NCI-H1417 (cell line): ENCODE measurements around the gene TPRKB.
A peak's percentile ranks its signal among the peaks of the same experiment; 100 is the strongest.
"Not testable (repeated sequence)": the region's sequence is repeated elsewhere in the genome, so short reads cannot be mapped to it uniquely, and the experiment has no call there.

Source experiments
- DNase-seq, 3 experiments: peaks; one replicate each; lab custom pipeline; 2025; lab: John Stamatoyannopoulos, UW

TPRKB gene

DNA sequence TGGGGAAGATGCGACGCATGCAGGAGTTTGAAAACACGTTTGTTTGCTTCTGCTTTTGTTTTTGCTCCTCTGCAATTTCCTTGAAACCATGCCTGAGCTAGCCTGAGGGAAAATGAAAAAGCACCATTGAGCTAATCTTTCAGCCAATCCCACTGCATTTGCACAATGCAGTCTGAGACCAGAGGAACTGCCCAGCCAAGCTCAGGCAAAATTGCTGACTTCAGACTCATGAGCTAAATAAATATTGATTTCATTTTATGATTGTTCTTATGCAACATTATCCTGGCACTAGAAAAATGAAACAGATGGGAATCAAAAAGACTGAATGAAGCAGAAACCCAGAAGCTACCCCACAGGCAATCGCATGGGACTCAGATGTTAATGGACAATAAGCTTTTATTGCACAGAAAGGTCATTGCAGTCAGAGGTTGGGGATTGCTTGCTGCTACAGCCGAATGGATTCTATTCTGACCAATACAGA is 37.0 kb downstream of the TPRKB start:
- DNase-seq, result peak in 1 of 3 experiments; percentile 54

DNA sequence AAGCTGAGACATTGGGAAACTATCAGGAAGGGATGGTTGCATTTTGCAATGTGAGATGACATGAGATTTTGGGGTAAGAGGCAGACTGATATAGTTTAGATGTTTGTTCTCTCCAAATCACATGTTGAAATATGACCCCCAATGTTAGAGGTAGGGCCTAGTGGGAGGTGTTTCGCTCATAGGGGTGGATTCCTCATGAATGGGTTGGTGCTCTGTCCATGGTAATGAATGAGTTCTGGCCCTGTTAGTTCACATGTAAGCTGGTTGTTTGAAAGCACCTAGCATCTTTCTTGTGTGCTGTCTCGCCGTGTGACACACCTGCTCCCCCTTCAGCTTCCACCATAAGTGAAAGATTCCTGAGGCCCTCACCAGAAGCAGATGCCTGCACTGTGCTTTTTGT is 37.7 kb downstream of the TPRKB start:
- no peak for DNase-seq

DNA sequence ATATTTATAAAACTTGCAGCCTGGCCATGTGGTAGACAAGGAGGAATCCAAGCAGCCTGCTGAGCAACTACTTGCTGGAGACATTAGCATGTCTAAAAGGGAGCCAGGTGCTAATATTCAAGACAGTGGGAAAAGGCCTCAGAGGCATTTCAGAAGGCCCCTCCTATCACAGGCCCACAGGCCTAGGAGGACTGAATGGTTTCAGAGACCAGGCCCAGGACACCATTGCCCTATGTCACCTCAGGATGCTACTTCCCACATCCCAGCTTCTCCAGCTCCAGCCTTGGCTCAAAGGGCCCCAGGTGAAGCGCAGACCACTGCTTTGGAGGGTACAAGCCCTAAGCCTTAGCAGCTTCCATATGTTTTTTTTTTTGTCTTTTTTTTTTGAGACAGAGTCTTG is 39.0 kb downstream of the TPRKB start:
- DNase-seq, result no peak

DNA sequence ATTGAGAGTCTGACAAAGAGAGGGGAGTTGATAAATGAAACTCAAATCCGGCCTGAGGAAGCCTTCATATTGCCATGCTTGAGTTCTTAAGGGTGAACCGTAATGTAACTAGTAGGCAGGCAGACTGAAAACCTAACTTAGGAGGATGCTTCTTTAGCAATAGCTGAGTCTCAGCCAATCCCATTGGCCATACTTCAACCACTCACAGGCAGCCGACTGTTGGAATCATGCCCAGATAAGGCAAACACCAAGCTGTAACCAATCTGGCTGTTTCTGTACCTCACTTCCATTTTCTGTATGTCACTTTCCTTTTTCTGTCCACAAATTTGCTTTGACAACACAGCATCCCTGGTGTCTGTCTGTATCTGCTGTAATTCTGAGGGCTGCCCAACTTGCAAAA is 39.5 kb downstream of the TPRKB start:
- DNase-seq, result no peak

DNA sequence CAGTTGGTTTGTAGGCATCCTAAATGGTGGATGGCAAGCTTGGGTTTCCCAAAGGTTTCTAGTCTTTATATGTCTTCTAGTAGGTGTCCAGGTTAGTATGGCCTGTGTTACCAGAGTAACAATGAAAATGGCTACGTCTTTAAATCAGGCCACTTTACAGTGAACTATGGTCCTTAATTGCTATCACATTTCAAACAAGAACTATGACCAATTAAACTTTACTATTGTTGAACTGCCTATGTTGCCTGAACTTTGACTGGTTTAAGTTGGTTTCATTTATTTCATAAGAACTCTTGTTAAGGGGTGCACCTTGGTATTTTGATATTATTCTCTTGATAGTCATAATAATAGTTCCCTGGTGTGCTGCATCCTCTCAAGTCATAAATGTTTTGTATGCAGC is 40.2 kb downstream of the TPRKB start:
- DNase-seq, result not testable (repeated sequence)

DNA sequence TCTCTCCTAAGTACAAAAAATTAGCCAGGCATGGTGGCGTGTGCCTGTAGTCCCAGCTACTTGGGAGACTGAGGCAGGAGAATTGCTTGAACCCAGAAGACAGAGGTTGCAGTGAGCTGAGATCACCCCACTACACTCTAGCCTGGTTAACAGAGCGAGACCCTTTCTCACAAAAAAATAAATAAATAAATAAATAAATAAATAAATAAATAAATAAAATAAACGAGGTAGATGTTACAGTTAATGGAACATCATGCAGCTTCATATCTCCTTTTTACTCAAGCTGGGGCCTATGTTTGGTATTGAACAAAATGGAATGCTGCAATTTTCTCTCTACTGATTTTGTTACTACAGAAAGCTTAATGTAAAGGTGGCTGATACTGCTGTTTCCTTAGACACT is 40.6 kb downstream of the TPRKB start:
- DNase-seq, result not testable (repeated sequence)

- DNase-seq, result peak in 2 of 3 experiments; percentile 9 to 56
Measured at GRCh38 chr2:73690372-73691088, 46.6 kb downstream of the TPRKB start.

GRCh38 chr2:73688494-73688893 is 48.7 kb downstream of the TPRKB start:
- not testable (repeated sequence) for DNase-seq

GRCh38 chr2:73685764-73686438 is 51.2 kb downstream of the TPRKB start:
- DNase-seq, result no peak

DNA sequence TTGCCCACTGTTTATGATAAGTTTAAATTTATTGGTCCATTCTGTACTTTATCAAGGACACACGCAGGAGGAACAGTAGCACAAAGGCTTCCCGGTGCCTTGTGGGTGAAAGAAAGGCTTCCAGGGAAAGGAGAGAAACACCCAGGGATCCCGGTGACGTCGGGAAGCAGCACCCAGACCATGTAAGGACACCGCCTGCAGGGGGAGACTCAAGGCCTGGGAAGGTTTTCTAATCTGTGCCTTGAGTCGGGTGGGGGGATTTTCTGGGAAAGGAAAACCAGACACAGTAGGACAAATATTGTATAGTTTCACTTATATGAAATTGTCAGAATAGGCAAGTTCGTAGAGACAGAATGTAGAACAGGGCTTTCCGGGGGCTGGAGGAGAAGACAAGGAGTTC is 52.2 kb downstream of the TPRKB start:
- not testable (repeated sequence) for DNase-seq

GRCh38 chr2:73684325-73684724 is 52.8 kb downstream of the TPRKB start:
- not testable (repeated sequence) for DNase-seq

GRCh38 chr2:73679951-73680571 is 57.1 kb downstream of the TPRKB start:
- peak; percentile 5 to 48 (median 15) for DNase-seq
